ENCODE results near the gene COL5A3. TPM values are rescaled to one million over a fixed set of nuclear protein-coding genes. Genes with fewer than 3 reads are reported as not detected.

The COL5A3 gene
- polyA plus RNA-seq, 1 donor from 2014 or later: 0.11 TPM

- Histone ChIP-seq H3K9me2 (ENCODE audit: insufficient read depth, low read length) (no peaks in the 10 kb centered on the region), H3K79me2 (replicated peaks; ENCODE audit: insufficient read depth, low read length) (no peaks in the 10 kb centered on the region), H2AFZ (ENCODE audit: low read depth, low read length) (no peak overlapping the region), H3K27ac (ENCODE audit: low read length) (no peak overlapping the region), H3K9me3 (ENCODE audit: low read length) (no peaks in the 10 kb centered on the region), H3K27me3 (ENCODE audit: insufficient read depth, low read depth, low read length) (peaks cover 24% of the 10 kb centered on the region), H3K36me3 (ENCODE audit: insufficient read depth, low read length) (no peaks in the 10 kb centered on the region), H3K4me3 (ENCODE audit: low read length) (no peak overlapping the region), H3K9ac (ENCODE audit: low read length) (no peak overlapping the region), H4K20me1 (ENCODE audit: insufficient read depth) (no peaks in the 10 kb centered on the region), H3K4me2 (ENCODE audit: low read length) (no peak overlapping the region), H3F3A (ENCODE audit: insufficient read depth, low read length, poor library complexity, severe bottlenecking) (no peaks in the 10 kb centered on the region)
- TF ChIP-seq MXI1 (conservative IDR thresholded peaks at IDR 0.05; ENCODE audit: poor library complexity, severe bottlenecking) (no peak), SMC3 (conservative IDR thresholded peaks at IDR 0.05; ENCODE audit: poor library complexity) (no peak), POLR2AphosphoS5 (IDR thresholded peaks at IDR 0.05) (no peak), EP300 (conservative IDR thresholded peaks at IDR 0.05; ENCODE audit: poor library complexity, severe bottlenecking) (no peak), TAF1 (IDR thresholded peaks at IDR 0.05; ENCODE audit: low read depth) (no peak), REST (IDR thresholded peaks at IDR 0.05; ENCODE audit: borderline replicate concordance) (no peak), RAD21 (conservative IDR thresholded peaks at IDR 0.05) (no peak)
Observed at GRCh38 chr19:9969688-9969975, 40.7 kb downstream of the COL5A3 start.

DNA sequence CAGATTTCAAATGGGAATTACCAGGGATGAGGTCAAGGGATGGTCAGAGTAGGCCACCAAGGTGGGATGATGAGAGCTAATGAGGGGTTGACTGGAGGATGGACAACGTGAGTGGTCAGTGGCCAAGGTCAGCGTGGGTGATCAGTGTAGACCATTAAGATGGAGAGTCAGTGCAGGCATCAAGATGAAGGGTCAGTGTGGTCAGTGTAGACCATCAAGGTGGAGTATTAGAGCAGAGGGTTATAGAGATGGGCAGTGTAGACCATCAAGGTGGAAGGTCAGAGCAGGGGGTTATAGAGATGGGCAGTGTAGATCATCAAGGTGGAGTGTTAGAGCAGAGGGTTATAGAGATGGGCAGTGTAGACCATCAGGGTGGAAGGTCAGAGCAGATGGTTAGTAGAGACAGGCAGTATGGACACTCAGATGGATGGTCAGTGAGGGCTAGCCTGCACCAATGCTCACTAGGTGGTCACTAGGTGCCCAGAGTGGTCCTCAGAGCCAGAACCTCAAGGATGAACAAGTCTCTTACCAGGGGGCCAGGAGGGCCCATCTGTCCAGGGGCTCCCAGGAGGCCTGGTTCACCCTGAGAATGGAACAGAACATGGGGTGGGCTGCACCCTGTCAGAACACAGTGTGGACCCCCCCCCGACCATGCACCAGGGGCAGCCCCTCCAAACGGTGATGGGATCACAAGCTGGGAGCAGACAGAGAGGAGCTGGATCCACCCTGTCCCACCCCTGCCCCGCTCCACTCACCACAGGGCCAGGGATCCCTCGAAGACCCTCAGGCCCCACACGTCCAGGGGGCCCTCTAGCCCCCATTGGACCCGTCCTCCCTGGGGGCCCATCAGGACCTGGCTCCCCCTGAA lies 41.2 kb downstream of the COL5A3 start:
- Histone ChIP-seq H3K9me2 (ENCODE audit: insufficient read depth, low read length) (no peaks in the 10 kb centered on the region), H3K9ac (ENCODE audit: low read length) (no peak overlapping the region), H3K36me3 (ENCODE audit: insufficient read depth, low read length) (no peaks in the 10 kb centered on the region), H3K27ac (ENCODE audit: low read length) (no peak overlapping the region), H3K4me3 (ENCODE audit: low read length) (no peak overlapping the region), H3K9me3 (ENCODE audit: low read length) (no peaks in the 10 kb centered on the region), H3F3A (ENCODE audit: insufficient read depth, low read length, poor library complexity, severe bottlenecking) (no peaks in the 10 kb centered on the region), H3K79me2 (replicated peaks; ENCODE audit: insufficient read depth, low read length) (no peaks in the 10 kb centered on the region), H4K20me1 (ENCODE audit: insufficient read depth) (no peaks in the 10 kb centered on the region), H3K4me2 (ENCODE audit: low read length) (no peak overlapping the region), H2AFZ (ENCODE audit: low read depth, low read length) (no peak overlapping the region), H3K27me3 (ENCODE audit: insufficient read depth, low read depth, low read length) (peaks cover 24% of the 10 kb centered on the region)
- no peak for TF ChIP-seq EZH2 (IDR thresholded peaks at IDR 0.05; ENCODE audit: borderline replicate concordance, insufficient read depth, low read length, poor library complexity, severe bottlenecking)

DNA sequence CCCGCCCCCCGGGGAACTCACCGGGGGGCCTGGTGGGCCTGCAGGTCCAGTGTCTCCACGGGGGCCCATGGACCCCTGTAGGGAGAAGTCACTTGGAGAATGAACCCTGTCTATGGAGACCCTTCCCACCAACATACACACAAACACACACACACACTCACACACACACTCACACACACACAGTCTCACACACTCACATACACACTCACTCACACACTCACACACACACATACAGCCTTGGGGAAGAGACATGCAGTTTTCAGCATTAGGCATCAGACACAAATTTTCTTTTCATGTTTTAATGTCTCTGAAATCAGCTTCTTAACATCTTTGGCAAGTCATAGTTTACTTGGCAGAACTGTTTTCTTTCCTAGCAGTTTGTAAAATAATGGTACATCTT lies 43.0 kb downstream of the COL5A3 start:
- no peaks in the 10 kb centered on the region for H3K9me3 ChIP-seq (ENCODE audit: low read length)
- no peak overlapping the region for H3K9ac ChIP-seq (ENCODE audit: low read length)
- no peaks in the 10 kb centered on the region for H3K9me2 ChIP-seq (ENCODE audit: insufficient read depth, low read length)
- H2AFZ ChIP-seq (ENCODE audit: low read depth, low read length): no peak overlapping the region
- no peaks in the 10 kb centered on the region for H3K36me3 ChIP-seq (ENCODE audit: insufficient read depth, low read length)
- TF ChIP-seq, protein P1, sequence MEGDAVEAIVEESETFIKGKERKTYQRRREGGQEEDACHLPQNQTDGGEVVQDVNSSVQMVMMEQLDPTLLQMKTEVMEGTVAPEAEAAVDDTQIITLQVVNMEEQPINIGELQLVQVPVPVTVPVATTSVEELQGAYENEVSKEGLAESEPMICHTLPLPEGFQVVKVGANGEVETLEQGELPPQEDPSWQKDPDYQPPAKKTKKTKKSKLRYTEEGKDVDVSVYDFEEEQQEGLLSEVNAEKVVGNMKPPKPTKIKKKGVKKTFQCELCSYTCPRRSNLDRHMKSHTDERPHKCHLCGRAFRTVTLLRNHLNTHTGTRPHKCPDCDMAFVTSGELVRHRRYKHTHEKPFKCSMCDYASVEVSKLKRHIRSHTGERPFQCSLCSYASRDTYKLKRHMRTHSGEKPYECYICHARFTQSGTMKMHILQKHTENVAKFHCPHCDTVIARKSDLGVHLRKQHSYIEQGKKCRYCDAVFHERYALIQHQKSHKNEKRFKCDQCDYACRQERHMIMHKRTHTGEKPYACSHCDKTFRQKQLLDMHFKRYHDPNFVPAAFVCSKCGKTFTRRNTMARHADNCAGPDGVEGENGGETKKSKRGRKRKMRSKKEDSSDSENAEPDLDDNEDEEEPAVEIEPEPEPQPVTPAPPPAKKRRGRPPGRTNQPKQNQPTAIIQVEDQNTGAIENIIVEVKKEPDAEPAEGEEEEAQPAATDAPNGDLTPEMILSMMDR (IDR thresholded peaks at IDR 0.05; ENCODE audit: poor library complexity, severe bottlenecking): no peak
- no peak for TF ChIP-seq EP300 (conservative IDR thresholded peaks at IDR 0.05; ENCODE audit: poor library complexity, severe bottlenecking)
- no peak for TF ChIP-seq SMC3 (conservative IDR thresholded peaks at IDR 0.05; ENCODE audit: poor library complexity)
- TF ChIP-seq RAD21 (conservative IDR thresholded peaks at IDR 0.05): no peak
- TF ChIP-seq MXI1 (conservative IDR thresholded peaks at IDR 0.05; ENCODE audit: poor library complexity, severe bottlenecking): no peak
- TF ChIP-seq REST (IDR thresholded peaks at IDR 0.05; ENCODE audit: borderline replicate concordance): no peak
- TF ChIP-seq TAF1 (IDR thresholded peaks at IDR 0.05; ENCODE audit: low read depth): no peak
- TF ChIP-seq EZH2 (IDR thresholded peaks at IDR 0.05; ENCODE audit: borderline replicate concordance, insufficient read depth, low read length, poor library complexity, severe bottlenecking): no peak
- TF ChIP-seq POLR2AphosphoS5 (IDR thresholded peaks at IDR 0.05): no peak
- no peaks in the 10 kb centered on the region for H3F3A ChIP-seq (ENCODE audit: insufficient read depth, low read length, poor library complexity, severe bottlenecking)
- no peaks in the 10 kb centered on the region for H4K20me1 ChIP-seq (ENCODE audit: insufficient read depth)
- H3K4me3 ChIP-seq (ENCODE audit: low read length): no peak overlapping the region
- H3K4me2 ChIP-seq (ENCODE audit: low read length): no peak overlapping the region
- H3K27ac ChIP-seq (ENCODE audit: low read length): no peak overlapping the region
- no peaks in the 10 kb centered on the region for H3K79me2 ChIP-seq (replicated peaks; ENCODE audit: insufficient read depth, low read length)
- peaks cover 24% of the 10 kb centered on the region for H3K27me3 ChIP-seq (ENCODE audit: insufficient read depth, low read depth, low read length)

Data from neural cell (in vitro differentiated cells).